Measurements from ENCODE around the gene CD14.
"Not testable (repeated sequence)": the region's sequence is repeated elsewhere in the genome, so short reads cannot be mapped to it uniquely, and the experiment has no call there.

CD14 gene

GRCh38 chr5:140634103-140634502 lies 1.1 kb upstream of the CD14 start:
- DNase-seq, result no peak

GRCh38 chr5:140633501-140633900 lies 526 bp upstream of the CD14 start:
- DNase-seq, result no peak

GRCh38 chr5:140632366-140633020 lies 482 bp downstream of the CD14 start:
- peak; percentile 73 to 83 for DNase-seq

- peak; percentile 73 to 83 for DNase-seq
Measured at GRCh38 chr5:140631831-140632365, 1.1 kb downstream of the CD14 start.

GRCh38 chr5:140631036-140631417 lies 1.9 kb downstream of the CD14 start:
- peak in 1 of 2 experiments; percentile 88 for DNase-seq

- no peak for DNase-seq
Measured at GRCh38 chr5:140630292-140631035, 2.5 kb downstream of the CD14 start.

- no peak for DNase-seq
Measured at GRCh38 chr5:140628711-140629110, 4.3 kb downstream of the CD14 start.

- DNase-seq, result no peak
Measured at GRCh38 chr5:140627972-140628371, 5.0 kb downstream of the CD14 start.

- DNase-seq, result not testable (repeated sequence)
Measured at GRCh38 chr5:140624886-140625285, 8.1 kb downstream of the CD14 start.

GRCh38 chr5:140623061-140623460 lies 9.9 kb downstream of the CD14 start:
- not testable (repeated sequence) for DNase-seq

- DNase-seq, result no peak
Measured at GRCh38 chr5:140622301-140622700, 10.7 kb downstream of the CD14 start.

- no peak for DNase-seq
Measured at GRCh38 chr5:140611020-140611521, 21.9 kb downstream of the CD14 start.

- DNase-seq, result no peak
Measured at GRCh38 chr5:140609126-140609525, 23.8 kb downstream of the CD14 start.

GRCh38 chr5:140608722-140609121 lies 24.3 kb downstream of the CD14 start:
- no peak for DNase-seq

GRCh38 chr5:140607031-140607430 lies 25.9 kb downstream of the CD14 start:
- no peak for DNase-seq

- no peak for DNase-seq
Measured at GRCh38 chr5:140605879-140606278, 27.1 kb downstream of the CD14 start.

GRCh38 chr5:140603734-140604133 lies 29.2 kb downstream of the CD14 start:
- no peak for DNase-seq

- not testable (repeated sequence) for DNase-seq
Measured at GRCh38 chr5:140603446-140603698, 29.6 kb downstream of the CD14 start.

GRCh38 chr5:140602147-140602546 lies 30.8 kb downstream of the CD14 start:
- DNase-seq, result no peak

- no peak for DNase-seq
Measured at GRCh38 chr5:140600096-140600495, 32.9 kb downstream of the CD14 start.

GRCh38 chr5:140598836-140599235 lies 34.1 kb downstream of the CD14 start:
- no peak for DNase-seq

GRCh38 chr5:140596321-140596741 lies 36.6 kb downstream of the CD14 start:
- no peak for DNase-seq

GRCh38 chr5:140595538-140596300 lies 37.3 kb downstream of the CD14 start:
- DNase-seq, result no peak

- DNase-seq, result no peak
Measured at GRCh38 chr5:140594169-140594568, 38.8 kb downstream of the CD14 start.

Measured in NCI-H526 (cell line).